Colonic mucosa (tissue), 4 donors: ENCODE results near the gene MOB3A. TPM values are rescaled to one million over a fixed set of nuclear protein-coding genes. Genes with fewer than 3 reads are reported as not detected.

ENCODE experiments used
- DNase-seq: peaks from one replicate; pipeline ENCODE4 v3.0.0-alpha.2; 2020
- H3K27ac ChIP-seq: fragments of 200-600 bp; one replicate; pipeline ENCODE4 v1.8.0; 2021
- H3K27me3 ChIP-seq: fragments of 200-600 bp; one replicate; pipeline ENCODE4 v1.8.0; 2021
- H3K36me3 ChIP-seq: fragments of 200-600 bp; one replicate; pipeline ENCODE4 v1.8.0; 2021
- H3K4me1 ChIP-seq: fragments of 200-600 bp; one replicate; pipeline ENCODE4 v1.8.0; 2021; ENCODE audit warnings: mild to moderate bottlenecking
- H3K4me3 ChIP-seq: fragments of 200-600 bp; one replicate; pipeline ENCODE4 v1.8.0; 2021
- H3K9ac ChIP-seq, 2 donors: one replicate each; pipeline ENCODE4 v1.7.0; 2013; ENCODE audit warnings: control low read depth in 2 of 2, low read depth in 2 of 2, low read length in 2 of 2
- H3K9me3 ChIP-seq: fragments of 200-600 bp; one replicate; pipeline ENCODE4 v1.8.0; 2021
- CTCF ChIP-seq: fragments of 200-600 bp; IDR thresholded peaks from one replicate; pipeline ENCODE4 v1.8.0; 2022; ENCODE audit warnings: antibody characterized with exemption, mild to moderate bottlenecking
- intact Hi-C: fragments of 100-400 bp; cut with DNase I; formaldehyde crosslinking; loops from one replicate; pipeline ENCODE4 v1.14.1; 2022
- total RNA-seq, 2 donors: library from RNA; stranded (reverse); fragmentation: NEBNext Ultra II Directional in 1 of 2; extraction: Animal tissue kit (Norgen Biotek cat#: 25700) in 1 of 2; gene quantifications; one replicate each; pipeline ENCODE4 v1.2.1, GENCODE V29; 2021
- donor health status: healthy.
- donor health status: DM: no; HTN: no; CAD: no.
- donor health status: DM: no; HTN: no; CAD: no.

Gene MOB3A
- total RNA-seq, 2 donors from 2014 or later = 40.0 to 40.5 TPM

- DNase-seq = no peak
- intact Hi-C loops = no loop called here
- H3K27me3 ChIP-seq = no peaks in the 10 kb centered on the region
- peak overlapping the region; percentile 84 to 89 for H3K9ac ChIP-seq
- H3K4me3 ChIP-seq = no peak overlapping the region
- H3K9me3 ChIP-seq = peaks cover under 1% of the 10 kb centered on the region
- peak overlapping the region; percentile 85 for H3K27ac ChIP-seq
- H3K36me3 ChIP-seq = peaks cover 35% of the 10 kb centered on the region
- peaks cover 21% of the 10 kb centered on the region for H3K4me1 ChIP-seq
- TF ChIP-seq CTCF = no peak
Measured at GRCh38 chr19:2040647-2041432, 55.3 kb downstream of the MOB3A start.

- Histone ChIP-seq H3K36me3 (peaks cover 28% of the 10 kb centered on the region), H3K27me3 (no peaks in the 10 kb centered on the region), H3K9ac (no peak overlapping the region), H3K4me3 (no peak overlapping the region), H3K4me1 (peaks cover 21% of the 10 kb centered on the region), H3K9me3 (peaks cover 3% of the 10 kb centered on the region), H3K27ac (no peak overlapping the region)
- TF ChIP-seq CTCF = no peak
- no peak for DNase-seq
- intact Hi-C loops = no loop called here
Measured at GRCh38 chr19:2039959-2040646, 56.0 kb downstream of the MOB3A start.

GRCh38 chr19:2039089-2039958, 56.8 kb downstream of the MOB3A start:
- Histone ChIP-seq H3K27ac (no peak overlapping the region), H3K27me3 (no peaks in the 10 kb centered on the region), H3K9ac (no peak overlapping the region), H3K36me3 (peaks cover 27% of the 10 kb centered on the region), H3K9me3 (peaks cover 3% of the 10 kb centered on the region), H3K4me1 (peaks cover 21% of the 10 kb centered on the region), H3K4me3 (no peak overlapping the region)
- TF ChIP-seq CTCF = no peak
- intact Hi-C loops = no loop called here
- DNase-seq = no peak

GRCh38 chr19:2038284-2039088, 57.6 kb downstream of the MOB3A start:
- no peak overlapping the region for H3K4me3 ChIP-seq
- H3K36me3 ChIP-seq = peaks cover 27% of the 10 kb centered on the region
- peaks cover 20% of the 10 kb centered on the region for H3K4me1 ChIP-seq
- no peak for TF ChIP-seq CTCF
- H3K9ac ChIP-seq = no peak overlapping the region
- H3K9me3 ChIP-seq = peaks cover 3% of the 10 kb centered on the region
- intact Hi-C loops = no loop called here
- H3K27ac ChIP-seq = no peak overlapping the region
- H3K27me3 ChIP-seq = no peaks in the 10 kb centered on the region
- DNase-seq = no peak
